ENCODE results near the gene CSAG3.
"Not testable (repeated sequence)": the region's sequence is repeated elsewhere in the genome, so short reads cannot be mapped to it uniquely, and the experiment has no call there.

The CSAG3 gene

DNA sequence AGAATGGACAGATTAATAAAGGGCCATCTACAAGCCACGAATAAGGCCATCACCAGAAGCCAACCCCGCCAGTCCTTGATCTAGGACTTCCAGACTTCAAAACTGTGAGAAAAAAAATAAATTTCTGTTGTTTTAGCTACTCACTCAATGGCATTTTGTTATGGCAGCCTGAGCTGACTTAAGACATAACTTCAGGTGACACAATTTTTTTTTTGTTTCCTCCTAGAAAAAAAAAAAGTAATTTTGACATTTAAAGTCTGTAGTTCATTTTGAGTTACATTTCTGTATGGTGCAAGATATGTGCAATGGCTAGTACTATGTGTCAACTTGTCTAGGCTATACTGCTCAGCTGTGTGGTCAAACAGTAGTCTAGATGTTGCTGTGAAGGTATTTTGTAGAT lies at the start of gene CSAG3:
Gene CSAG3 (plus strand): TSS at position 301 of the 400 bp plus-strand sequence.
- not testable (repeated sequence) for DNase-seq

DNA sequence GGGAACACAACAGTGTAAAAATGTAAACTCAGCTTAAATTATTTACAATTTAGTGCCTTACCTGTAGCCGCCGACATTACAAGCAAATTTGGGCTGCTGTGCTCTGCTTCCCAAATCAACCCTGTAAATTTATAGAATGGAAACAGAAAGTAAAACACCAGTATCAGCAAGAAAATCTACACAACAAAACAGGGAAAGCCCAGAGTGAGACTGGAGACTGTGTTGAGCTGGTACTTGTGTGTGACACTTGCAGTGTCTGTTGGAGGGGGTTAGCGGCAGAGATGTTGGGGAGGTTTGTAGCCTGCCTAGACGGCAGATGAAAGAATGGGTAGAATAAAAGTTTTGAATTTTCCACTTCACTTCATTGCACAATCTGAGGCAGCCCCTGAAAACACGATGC lies 45.8 kb upstream of the CSAG3 start:
- not testable (repeated sequence) for DNase-seq

DNA sequence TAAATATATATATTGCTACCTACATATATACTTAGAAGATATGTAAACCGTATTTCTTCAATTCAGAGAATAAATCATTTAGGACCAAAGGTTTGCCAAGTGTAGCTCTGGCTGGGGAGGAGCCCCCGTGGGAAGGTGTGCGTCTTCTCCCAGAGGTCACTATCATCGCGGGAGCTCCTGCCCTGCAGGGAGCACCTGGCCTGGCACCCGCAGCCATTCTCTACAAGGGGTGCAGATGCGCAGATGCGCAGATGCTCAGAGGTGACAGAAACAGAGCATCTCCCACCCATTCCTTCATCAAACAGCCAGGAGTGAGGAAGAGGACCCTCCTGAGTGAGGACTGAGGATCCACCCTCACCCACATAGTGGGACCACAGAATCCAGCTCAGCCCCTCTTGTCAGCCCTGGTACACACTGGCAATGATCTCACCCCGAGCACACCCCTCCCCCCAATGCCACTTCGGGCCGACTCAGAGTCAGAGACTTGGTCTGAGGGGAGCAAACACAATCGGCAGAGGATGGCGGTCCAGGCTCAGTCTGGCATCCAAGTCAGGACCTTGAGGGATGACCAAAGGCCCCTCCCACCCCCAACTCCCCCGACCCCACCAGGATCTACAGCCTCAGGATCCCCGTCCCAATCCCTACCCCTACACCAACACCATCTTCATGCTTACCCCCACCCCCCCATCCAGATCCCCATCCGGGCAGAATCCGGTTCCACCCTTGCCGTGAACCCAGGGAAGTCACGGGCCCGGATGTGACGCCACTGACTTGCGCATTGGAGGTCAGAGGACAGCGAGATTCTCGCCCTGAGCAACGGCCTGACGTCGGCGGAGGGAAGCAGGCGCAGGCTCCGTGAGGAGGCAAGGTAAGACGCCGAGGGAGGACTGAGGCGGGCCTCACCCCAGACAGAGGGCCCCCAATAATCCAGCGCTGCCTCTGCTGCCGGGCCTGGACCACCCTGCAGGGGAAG lies 44.9 kb upstream of the CSAG3 start, which contains the start of gene MAGEA2B:
Gene MAGEA2B (plus strand): TSS at position 814 of the 973 bp plus-strand sequence. CDS start 2,479 bp downstream, outside the sequence.
- not testable (repeated sequence) for DNase-seq

DNA sequence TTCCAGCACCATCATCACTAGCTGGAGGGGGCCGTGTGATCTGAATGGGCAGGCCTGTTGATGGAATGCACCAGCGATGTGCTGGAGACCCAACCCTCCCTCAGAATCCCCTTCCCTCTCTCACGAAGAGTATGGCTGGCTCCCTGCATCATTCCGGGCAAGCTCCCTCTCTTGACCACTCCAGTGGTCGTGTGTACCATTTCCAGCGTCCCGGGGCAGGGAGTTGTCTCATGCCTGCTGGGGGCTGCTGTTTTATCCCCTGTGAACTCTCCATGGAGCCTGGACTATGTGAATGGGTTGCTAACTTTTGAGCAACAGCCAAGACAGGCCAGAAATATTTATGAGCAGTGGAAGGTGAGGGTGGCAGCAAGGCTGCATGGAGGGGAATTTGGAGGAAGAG lies 33.6 kb upstream of the CSAG3 start:
- no peak for DNase-seq

DNA sequence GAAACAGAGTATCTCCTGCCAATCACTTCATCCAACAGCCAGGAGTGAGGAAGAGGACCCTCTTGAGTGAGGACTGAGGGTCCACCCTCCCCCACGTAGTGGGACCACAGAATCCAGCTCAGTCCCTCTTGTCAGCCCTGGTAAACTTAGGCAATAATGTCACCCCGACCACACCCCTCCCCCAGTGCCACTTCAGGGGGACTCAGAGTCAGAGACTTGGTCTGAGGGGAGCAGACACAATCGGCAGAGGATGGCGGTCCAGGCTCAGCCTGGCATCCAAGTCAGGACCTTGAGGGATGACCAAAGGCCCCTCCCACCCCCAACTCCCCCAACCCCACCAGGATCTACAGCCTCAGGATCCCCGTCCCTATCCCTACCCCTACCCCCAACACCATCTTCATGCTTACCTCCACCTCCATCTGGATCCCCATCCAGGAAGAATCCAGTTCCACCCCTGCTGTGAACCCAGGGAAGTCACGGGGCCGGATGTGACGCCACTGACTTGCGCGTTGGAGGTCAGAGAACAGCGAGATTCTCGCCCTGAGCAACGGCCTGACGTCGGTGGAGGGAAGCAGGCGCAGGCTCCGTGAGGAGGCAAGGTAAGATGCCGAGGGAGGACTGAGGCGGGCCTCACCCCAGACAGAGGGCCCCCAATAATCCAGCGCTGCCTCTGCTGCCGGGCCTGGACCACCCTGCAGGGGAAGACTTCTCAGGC lies 25.6 kb upstream of the CSAG3 start, which contains the start of the genes CSAG1 and MAGEA12:
Gene CSAG1 (minus strand): TSS at position 461 of the 715 bp plus-strand sequence. CDS start 1,261 bp downstream, outside the sequence.
Gene MAGEA12 (plus strand): TSS at position 497 of the 715 bp plus-strand sequence. CDS start 2,405 bp downstream, outside the sequence.
- DNase-seq: no peak

DNA sequence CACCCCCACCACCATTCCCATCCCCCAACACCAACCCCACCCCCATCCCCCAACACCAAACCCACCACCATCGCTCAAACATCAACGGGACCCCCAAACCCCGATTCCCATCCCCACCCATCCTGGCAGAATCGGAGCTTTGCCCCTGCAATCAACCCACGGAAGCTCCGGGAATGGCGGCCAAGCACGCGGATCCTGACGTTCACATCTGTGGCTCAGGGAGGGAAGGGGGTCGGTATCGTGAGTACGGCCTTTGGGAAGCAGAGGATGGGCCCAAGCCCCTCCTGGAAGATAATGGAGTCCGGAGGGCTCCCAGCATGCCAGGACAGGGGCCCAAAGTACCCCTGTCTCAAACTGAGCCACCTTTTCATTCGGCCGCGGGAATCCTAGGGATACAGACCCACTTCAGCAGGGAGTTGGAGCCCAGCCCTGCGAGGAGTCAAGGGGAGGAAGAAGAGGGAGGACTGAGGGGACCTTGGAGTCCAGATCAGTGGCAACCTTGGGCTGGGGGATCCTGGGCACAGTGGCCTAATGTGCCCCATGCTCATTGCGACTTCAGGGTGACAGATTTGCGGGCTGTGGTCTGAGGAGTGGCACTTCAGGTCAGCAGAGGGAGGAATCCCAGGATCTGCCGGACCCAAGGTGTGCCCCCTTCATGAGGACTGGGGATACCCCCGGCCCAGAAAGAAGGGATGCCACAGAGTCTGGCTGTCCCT lies 24.7 kb upstream of the CSAG3 start:
- DNase-seq: not testable (repeated sequence)

- DNase-seq: no peak
Observed at GRCh38 chrX:152735101-152735500, 23.9 kb upstream of the CSAG3 start.

DNA sequence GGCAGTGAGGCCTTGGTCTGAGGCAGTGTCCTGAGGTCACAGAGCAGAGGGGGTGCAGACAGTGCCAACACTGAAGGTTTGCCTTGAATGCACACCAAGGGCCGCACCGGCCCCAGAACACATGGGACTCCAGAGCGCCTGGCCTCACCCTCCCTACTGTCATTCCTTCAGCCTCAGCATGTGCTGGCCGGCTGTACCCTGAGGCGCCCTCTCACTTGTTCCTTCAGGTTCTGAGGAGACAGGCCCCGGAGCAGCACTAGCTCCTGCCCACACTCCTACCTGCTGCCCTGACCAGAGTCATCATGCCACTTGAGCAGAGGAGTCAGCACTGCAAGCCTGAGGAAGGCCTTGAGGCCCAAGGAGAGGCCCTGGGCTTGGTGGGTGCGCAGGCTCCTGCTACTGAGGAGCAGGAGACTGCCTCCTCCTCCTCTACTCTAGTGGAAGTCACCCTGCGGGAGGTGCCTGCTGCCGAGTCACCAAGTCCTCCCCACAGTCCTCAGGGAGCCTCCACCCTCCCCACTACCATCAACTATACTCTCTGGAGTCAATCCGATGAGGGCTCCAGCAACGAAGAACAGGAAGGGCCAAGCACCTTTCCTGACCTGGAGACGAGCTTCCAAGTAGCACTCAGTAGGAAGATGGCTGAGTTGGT lies 23.0 kb upstream of the CSAG3 start:
- DNase-seq: no peak

GRCh38 chrX:152736528-152736927 lies 22.5 kb upstream of the CSAG3 start:
- DNase-seq: not testable (repeated sequence)

- DNase-seq: no peak
Observed at GRCh38 chrX:152738560-152738959, 20.5 kb upstream of the CSAG3 start.

- not testable (repeated sequence) for DNase-seq
Observed at GRCh38 chrX:152753686-152754650, 5.0 kb upstream of the CSAG3 start, which contains the start of gene MAGEA2. MAGEA2 (minus strand) TSS chrX:152753842; CDS start chrX:152751363, 2,479 bp downstream.

DNA sequence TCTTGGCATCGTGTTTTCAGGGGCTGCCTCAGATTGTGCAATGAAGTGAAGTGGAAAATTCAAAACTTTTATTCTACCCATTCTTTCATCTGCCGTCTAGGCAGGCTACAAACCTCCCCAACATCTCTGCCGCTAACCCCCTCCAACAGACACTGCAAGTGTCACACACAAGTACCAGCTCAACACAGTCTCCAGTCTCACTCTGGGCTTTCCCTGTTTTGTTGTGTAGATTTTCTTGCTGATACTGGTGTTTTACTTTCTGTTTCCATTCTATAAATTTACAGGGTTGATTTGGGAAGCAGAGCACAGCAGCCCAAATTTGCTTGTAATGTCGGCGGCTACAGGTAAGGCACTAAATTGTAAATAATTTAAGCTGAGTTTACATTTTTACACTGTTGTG lies 4.1 kb upstream of the CSAG3 start:
- DNase-seq: not testable (repeated sequence)

- DNase-seq: not testable (repeated sequence)
Observed at GRCh38 chrX:152759544-152759943, 526 bp downstream of the CSAG3 start.

GRCh38 chrX:152761582-152761981 lies 2.6 kb downstream of the CSAG3 start:
- not testable (repeated sequence) for DNase-seq

- DNase-seq: not testable (repeated sequence)
Observed at GRCh38 chrX:152766562-152766961, 7.5 kb downstream of the CSAG3 start.

DNA sequence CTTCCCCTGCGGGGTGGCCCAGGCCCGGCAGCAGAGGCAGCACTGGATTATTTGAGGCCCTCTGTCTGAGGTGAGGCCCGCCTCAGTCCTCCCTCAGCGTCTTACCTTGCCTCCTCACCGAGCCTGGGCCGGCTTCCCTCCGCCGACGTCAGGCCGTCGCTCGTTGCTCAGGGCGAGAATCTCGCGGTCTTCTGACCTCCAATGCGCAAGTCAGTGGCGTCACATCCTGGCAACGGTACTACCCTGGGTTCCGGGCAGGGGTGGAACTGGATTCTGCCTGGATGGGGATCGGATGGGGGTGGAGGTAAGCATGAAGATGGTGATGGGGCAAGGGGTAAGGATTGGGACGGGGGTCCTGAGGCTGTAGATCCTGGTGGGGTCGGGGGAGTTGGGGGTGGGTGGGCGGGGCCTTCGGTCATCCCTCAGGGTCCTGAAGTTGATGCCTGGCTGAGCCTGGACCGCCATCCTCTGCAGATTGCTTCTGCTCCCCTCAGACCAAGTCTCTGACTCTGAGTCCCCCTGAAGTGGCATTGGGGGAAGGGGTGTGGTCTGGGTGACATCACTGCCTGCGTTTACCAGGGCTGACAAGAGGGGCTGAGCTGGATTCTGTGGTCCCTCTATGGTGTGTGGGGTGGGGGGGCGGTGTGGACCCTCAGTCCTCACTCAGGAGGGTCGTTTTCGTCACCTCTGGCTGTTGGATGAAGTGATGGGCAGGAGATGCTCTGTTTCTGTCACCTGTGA lies 10.7 kb downstream of the CSAG3 start, which contains the start of gene MAGEA6:
Gene MAGEA6 (minus strand): TSS at position 141 of the 741 bp plus-strand sequence. CDS start 2,039 bp downstream, outside the sequence.
- not testable (repeated sequence) for DNase-seq

DNA sequence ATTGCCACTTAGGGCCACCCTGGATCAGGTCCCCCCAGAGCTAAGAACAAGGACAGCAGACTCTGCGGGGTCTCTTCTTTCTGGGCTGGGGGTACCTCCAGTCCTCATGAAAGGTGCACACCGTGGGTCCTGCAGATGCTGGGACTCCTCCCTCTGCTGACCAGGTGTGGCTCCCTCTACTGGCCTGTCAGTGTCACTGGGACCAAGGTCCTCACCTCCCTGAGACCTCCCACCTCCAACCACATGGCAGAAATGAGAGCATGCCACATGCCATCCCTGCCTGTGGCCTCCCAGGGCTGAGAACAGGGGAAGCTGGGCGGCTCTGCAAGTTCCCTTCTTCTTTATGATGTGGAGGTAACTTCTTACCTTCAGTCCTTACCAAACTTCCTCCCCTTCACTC lies 28.0 kb downstream of the CSAG3 start:
- not testable (repeated sequence) for DNase-seq

DNA sequence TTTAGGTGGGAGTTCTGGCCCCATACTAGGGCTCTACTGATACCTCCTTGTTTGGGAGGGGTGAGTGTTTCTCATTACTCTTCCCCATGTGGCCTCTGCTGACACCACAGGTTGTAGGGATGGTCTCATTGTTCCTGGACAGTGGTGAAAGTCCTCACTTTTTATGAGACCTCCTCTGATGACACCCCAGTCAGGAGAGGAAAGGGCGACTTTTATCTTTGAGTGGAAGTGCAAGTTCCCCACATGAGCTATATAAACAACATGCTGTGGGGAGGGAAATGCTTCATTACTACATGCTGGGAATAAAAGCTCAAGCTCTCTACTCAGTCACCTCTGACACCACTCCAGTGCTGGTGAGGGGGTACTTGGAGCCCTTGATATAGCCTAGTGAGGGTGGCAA lies 39.9 kb downstream of the CSAG3 start:
- no peak for DNase-seq

GRCh38 chrX:152806035-152806434 lies 47.0 kb downstream of the CSAG3 start:
- no peak for DNase-seq

Data from activated CD4-positive, alpha-beta T cell treated with anti-CD3 and anti-CD28 coated beads for 1 hour (primary cell).